BJ (cell line): ENCODE data around the gene NSG2. TPM values are rescaled to one million over a fixed set of nuclear protein-coding genes. Genes with fewer than 3 reads are reported as not detected.

Source experiments
- CTCF ChIA-PET: fragments of 350-600 bp; formaldehyde crosslinking; extraction: SDS; loops from one replicate; lab custom pipeline; 2021; ENCODE audit warnings: antibody characterized with exemption, inconsistent platforms; lab: Yijun Ruan, JAX
- POLR2A ChIA-PET: fragments of 300-600 bp; sonication (Branson Sonifier 250); formaldehyde crosslinking; extraction: SDS; loops from one replicate; lab custom pipeline; 2021; ENCODE audit warnings: antibody characterized with exemption; lab: Charles Lee
- DNase-seq: peaks from one replicate; pipeline ENCODE4 v3.0.0-alpha.2; 2011; ENCODE audit warnings: low read depth
- H3K27me3 ChIP-seq: 2 replicates; pipeline ENCODE4 v1.6.0; 2011; ENCODE audit warnings: low read length; ENCODE audit not compliant: control insufficient read depth, insufficient read depth
- H3K36me3 ChIP-seq: 2 replicates; pipeline ENCODE4 v1.5.1; 2011; ENCODE audit warnings: low read length; ENCODE audit not compliant: control insufficient read depth, insufficient read depth
- H3K4me3 ChIP-seq: 2 replicates; pipeline ENCODE4 v1.5.1; 2011; ENCODE audit warnings: low read depth, mild to moderate bottlenecking, control low read depth, low read length
- polyA plus RNA-seq: library from polyadenylated mRNA; depleted of rRNA; stranded (reverse); fragments of >200 nt; gene quantifications from 2 replicates; pipeline ENCODE4 v1.2.3, GENCODE V29; 2011
- TF ChIP-seq, protein P1 (sequence below): IDR thresholded peaks from 2 replicates; pipeline ENCODE4 v1.5.1; 2011; ENCODE audit warnings: low read depth, mild to moderate bottlenecking, control low read depth, inconsistent platforms, low read length, moderate library complexity; ENCODE audit not compliant: insufficient read depth

Gene NSG2
- polyA plus RNA-seq, 1 experiment: 0.04 TPM

GRCh38 chr5:174090129-174090528 lies 44.6 kb downstream of the NSG2 start:
- ChIA-PET CTCF (no interaction called here), POLR2A (no interaction called here)
- H3K36me3 ChIP-seq: no peaks in the 10 kb centered on the region
- TF ChIP-seq, protein P1, sequence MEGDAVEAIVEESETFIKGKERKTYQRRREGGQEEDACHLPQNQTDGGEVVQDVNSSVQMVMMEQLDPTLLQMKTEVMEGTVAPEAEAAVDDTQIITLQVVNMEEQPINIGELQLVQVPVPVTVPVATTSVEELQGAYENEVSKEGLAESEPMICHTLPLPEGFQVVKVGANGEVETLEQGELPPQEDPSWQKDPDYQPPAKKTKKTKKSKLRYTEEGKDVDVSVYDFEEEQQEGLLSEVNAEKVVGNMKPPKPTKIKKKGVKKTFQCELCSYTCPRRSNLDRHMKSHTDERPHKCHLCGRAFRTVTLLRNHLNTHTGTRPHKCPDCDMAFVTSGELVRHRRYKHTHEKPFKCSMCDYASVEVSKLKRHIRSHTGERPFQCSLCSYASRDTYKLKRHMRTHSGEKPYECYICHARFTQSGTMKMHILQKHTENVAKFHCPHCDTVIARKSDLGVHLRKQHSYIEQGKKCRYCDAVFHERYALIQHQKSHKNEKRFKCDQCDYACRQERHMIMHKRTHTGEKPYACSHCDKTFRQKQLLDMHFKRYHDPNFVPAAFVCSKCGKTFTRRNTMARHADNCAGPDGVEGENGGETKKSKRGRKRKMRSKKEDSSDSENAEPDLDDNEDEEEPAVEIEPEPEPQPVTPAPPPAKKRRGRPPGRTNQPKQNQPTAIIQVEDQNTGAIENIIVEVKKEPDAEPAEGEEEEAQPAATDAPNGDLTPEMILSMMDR: no peak
- H3K4me3 ChIP-seq: no peak overlapping the region
- no peaks in the 10 kb centered on the region for H3K27me3 ChIP-seq
- DNase-seq: no peak

DNA sequence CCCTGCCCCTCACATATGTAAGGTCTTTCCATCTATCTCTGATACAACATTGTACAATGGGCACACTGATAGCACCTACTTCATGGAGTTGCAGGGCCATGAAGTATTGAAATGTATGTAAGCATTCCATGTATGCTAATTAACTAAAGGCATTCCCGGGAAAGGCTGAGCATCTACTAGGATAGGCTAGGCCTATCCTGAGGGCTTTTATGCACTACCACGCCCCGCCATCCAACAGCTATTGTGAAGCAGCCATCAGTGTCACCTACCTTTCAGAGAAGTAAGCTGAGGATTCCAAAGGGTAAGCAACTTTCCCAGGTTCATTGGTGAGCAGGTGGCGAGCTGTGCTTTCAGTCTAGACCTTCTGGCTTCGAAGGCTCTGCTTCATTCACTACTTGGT lies 47.6 kb downstream of the NSG2 start:
- H3K4me3 ChIP-seq: no peak overlapping the region
- ChIA-PET CTCF (no interaction called here), POLR2A (no interaction called here)
- no peaks in the 10 kb centered on the region for H3K36me3 ChIP-seq
- H3K27me3 ChIP-seq: no peaks in the 10 kb centered on the region
- no peak for DNase-seq
- TF ChIP-seq, protein P1: no peak

- no peak overlapping the region for H3K4me3 ChIP-seq
- no peak for DNase-seq
- H3K36me3 ChIP-seq: no peaks in the 10 kb centered on the region
- ChIA-PET POLR2A (no interaction called here), CTCF (interaction anchor here (1.5 kb wide), 1 partner anchor 217 kb away, joined by 3 read pairs; no protein-coding TSS in a partner anchor)
- H3K27me3 ChIP-seq: no peaks in the 10 kb centered on the region
- TF ChIP-seq, protein P1: no peak
These were observed 49.5 kb downstream of the NSG2 start for GRCh38 chr5:174094857-174095606.

GRCh38 chr5:174096619-174097018 lies 51.1 kb downstream of the NSG2 start:
- DNase-seq: no peak
- TF ChIP-seq, protein P1: no peak
- POLR2A ChIA-PET: no interaction called here
- Histone ChIP-seq H3K27me3 (no peaks in the 10 kb centered on the region), H3K4me3 (no peak overlapping the region), H3K36me3 (no peaks in the 10 kb centered on the region)
- CTCF ChIA-PET: no interaction called here

DNA sequence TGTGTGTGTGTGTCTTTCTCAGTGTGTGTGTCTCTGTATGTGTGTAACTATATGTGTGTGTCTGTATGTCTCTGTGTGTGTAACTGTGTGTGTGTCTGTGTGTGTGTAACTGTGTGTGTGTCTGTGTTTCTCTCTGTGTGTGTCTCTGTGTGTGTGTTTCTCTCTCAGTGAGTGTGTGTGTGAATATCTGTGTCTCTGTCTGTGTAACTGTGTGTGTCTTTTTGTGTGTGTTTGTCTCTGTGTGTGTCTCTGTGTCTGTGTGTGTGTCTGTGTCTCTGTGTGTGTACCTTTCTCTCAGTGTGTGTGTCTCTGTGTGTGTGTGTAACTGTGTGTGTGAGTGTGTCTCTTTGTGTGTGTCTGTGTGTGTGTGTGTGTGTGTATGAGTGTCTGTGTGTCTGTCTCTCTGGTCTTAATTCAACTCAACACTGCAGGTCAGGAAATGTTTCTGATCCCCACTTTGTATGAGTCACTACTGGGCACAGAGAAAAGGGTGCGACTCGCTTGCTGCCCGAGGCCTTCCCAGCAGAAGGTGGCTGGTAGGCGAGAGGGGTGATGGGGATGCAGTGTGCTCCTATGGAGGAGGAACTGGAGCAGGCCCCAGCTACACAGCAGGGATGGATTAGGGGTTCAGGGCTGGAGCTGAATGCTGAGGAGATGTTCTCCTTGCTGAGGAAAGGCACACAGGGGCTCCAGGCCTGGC lies 52.1 kb downstream of the NSG2 start:
- POLR2A ChIA-PET: no interaction called here
- TF ChIP-seq, protein P1: no peak
- Histone ChIP-seq H3K27me3 (no peaks in the 10 kb centered on the region), H3K36me3 (no peaks in the 10 kb centered on the region), H3K4me3 (no peak overlapping the region)
- DNase-seq: no peak
- CTCF ChIA-PET: no interaction called here
